Pancreas (tissue), 10 donors: Measurements from ENCODE around the gene BFSP1. TPM values are rescaled to one million over a fixed set of nuclear protein-coding genes. Genes with fewer than 3 reads are reported as not detected.

Experiments
- ATAC-seq, 4 donors: fragments of 200-7000 bp; cut with Tn5 transposase; one replicate each; pipeline versions ENCODE4 v1.8.0 to v1.9.1; 2020; ENCODE audit warnings: mild to moderate bottlenecking in 4 of 4, moderate library complexity in 4 of 4
- DNase-seq, 6 donors: peaks; one replicate each; pipeline ENCODE4 v3.0.0-alpha.2; 2020
- FAIRE-seq: peaks from 2 replicates; lab custom pipeline; 2012; peaks lifted over from hg19 to GRCh38; lab: Jason Lieb, UNC
- H3K27ac ChIP-seq, 4 donors: fragments of 200-600 bp; sonication (generic); 1 replicate in 3 of 4; 2 replicates in 1 of 4; pipeline versions ENCODE4 v1.5.0 to v1.8.0; 2020
- H3K27me3 ChIP-seq, 4 donors: fragments of 200-600 bp; one replicate each; pipeline ENCODE4 v1.8.0; 2021
- H3K36me3 ChIP-seq, 3 donors: fragments of 200-600 bp; sonication (generic) in 1 of 3; one replicate each; pipeline versions ENCODE4 v1.5.0 to v1.8.0; 2020 to 2021
- H3K4me1 ChIP-seq, 3 donors: fragments of 200-600 bp; one replicate each; pipeline ENCODE4 v1.8.0; 2021
- H3K4me3 ChIP-seq, 4 donors: fragments of 200-600 bp; sonication (generic) in 2 of 4; one replicate each; pipeline versions ENCODE4 v1.5.0 to v1.8.0; 2020 to 2021
- H3K9me3 ChIP-seq, 4 donors: fragments of 200-600 bp; one replicate each; pipeline ENCODE4 v1.8.0; 2021
- CTCF ChIP-seq, 4 donors: fragments of 200-600 bp; sonication (generic) in 3 of 4; IDR thresholded peaks; one replicate each; pipeline versions ENCODE4 v1.5.0 to v1.8.0; 2021; ENCODE audit warnings: antibody characterized with exemption in 4 of 4
- WGBS, 2 donors: extraction: QIAGEN DNeasy Blood & Tissue Kit; methylation state at CpG; one replicate each; pipeline ENCODE4 v1.1.7; 2013; 5-methylcytosine and 5-hydroxymethylcytosine counted together
- intact Hi-C, 3 donors: fragments of 100-400 bp; cut with DNase I; formaldehyde crosslinking; loops; one replicate each; pipeline versions ENCODE4 v1.11.1 to v1.14.2; 2022
- polyA plus RNA-seq, 2 donors: library from polyadenylated mRNA; stranded (reverse); fragments of 200-250 nt; gene quantifications; one replicate each; pipeline ENCODE4 v1.2.3, GENCODE V29; 2013
- total RNA-seq, 6 donors: library from RNA; stranded (reverse); fragmentation: NEBNext Ultra II Directional in 4 of 6; extraction: Animal tissue kit (Norgen Biotek cat#: 25700) in 4 of 6; gene quantifications; one replicate each; pipeline versions ENCODE4 v1.2.1 to v1.2.4, GENCODE V29; 2021 to 2023
- donor health status: healthy with polysubstance abuse.
- donor health status: DM: no; HTN: no; CAD: no; lungs with moderate emphysema.
- donor health status: DM: no; HTN: no; CAD: no.
- donor health status: control.
- donor health status: control.
- donor health status: Bipolar disorder and iron deficiency.
- donor health status: DM: yes; HTN: yes; CAD: no.
- donor health status: DM: no; HTN: no; CAD: no.
- donor health status: DM: no; HTN: no; CAD: no.
- donor health status: DM: yes; HTN: yes; CAD: no.

The BFSP1 gene
- total and polyA plus RNA-seq, 8 donors = 0.81 to 2.0 (median 1.4) TPM

GRCh38 chr20:17513939-17514338 is 17.2 kb downstream of the BFSP1 start:
- Histone ChIP-seq H3K9me3 (no peaks in the 10 kb centered on the region), H3K4me1 (peaks cover 0 to 5% (median 0%) of the 10 kb centered on the region in 3 donors), H3K27me3 (no peaks in the 10 kb centered on the region), H3K4me3 (no peak overlapping the region), H3K27ac (no peak overlapping the region), H3K36me3 (no peaks in the 10 kb centered on the region)
- ATAC-seq (no peak), FAIRE-seq (no peak), DNase-seq (no peak)
- WGBS, 2 donors = 96 to 97% methylated on average over 2 of the region's 2 CpGs
- intact Hi-C loops = no loop called here
- TF ChIP-seq CTCF (IDR thresholded peaks at IDR 0.05) = no peak

- ATAC-seq = no peak
- 82 to 92% methylated on average over 6 of the region's 6 CpGs for WGBS, 2 donors
Observed at GRCh38 chr20:17511401-17511800, 19.8 kb downstream of the BFSP1 start.

GRCh38 chr20:17510548-17510947 is 20.6 kb downstream of the BFSP1 start:
- Histone ChIP-seq H3K36me3 (no peaks in the 10 kb centered on the region), H3K9me3 (no peaks in the 10 kb centered on the region), H3K27ac (no peak overlapping the region), H3K27me3 (no peaks in the 10 kb centered on the region), H3K4me1 (peaks cover 0 to 5% (median 0%) of the 10 kb centered on the region in 3 donors), H3K4me3 (no peak overlapping the region)
- TF ChIP-seq CTCF (IDR thresholded peaks at IDR 0.05) = no peak
- FAIRE-seq (no peak), DNase-seq (no peak), ATAC-seq (no peak)
- intact Hi-C loops = no loop called here
- 57 to 75% methylated on average over 4 of the region's 4 CpGs for WGBS, 2 donors

More at GRCh38 chr20:17511401-17511800, 19.8 kb downstream of the BFSP1 start:
- Histone ChIP-seq H3K9me3 (no peaks in the 10 kb centered on the region), H3K27me3 (no peaks in the 10 kb centered on the region), H3K36me3 (no peaks in the 10 kb centered on the region), H3K4me3 (no peak overlapping the region), H3K27ac (no peak overlapping the region), H3K4me1 (peaks cover 0 to 5% (median 0%) of the 10 kb centered on the region in 3 donors)
- intact Hi-C loops = no loop called here
- DNase-seq = no peak
- no peak for TF ChIP-seq CTCF (IDR thresholded peaks at IDR 0.05)
- no peak for FAIRE-seq

GRCh38 chr20:17508756-17509155 is 22.4 kb downstream of the BFSP1 start:
- H3K36me3 ChIP-seq = no peaks in the 10 kb centered on the region
- ATAC-seq (no peak), DNase-seq (peak in 1 of 6 donors; percentile 40), FAIRE-seq (no peak)
- no peaks in the 10 kb centered on the region for H3K27me3 ChIP-seq
- TF ChIP-seq CTCF (IDR thresholded peaks at IDR 0.05) = no peak
- intact Hi-C loops = loop anchor here in 2 of 3 donors (5.0 to 10.0 kb wide), 3 partner anchors 489 to 776 kb away; partner anchors contain the start of gene ZNF133 (in 1 of the 2)
- no peak overlapping the region for H3K27ac ChIP-seq
- WGBS, 2 donors = 93 to 96% methylated on average over 18 of the region's 18 CpGs
- no peaks in the 10 kb centered on the region for H3K9me3 ChIP-seq
- H3K4me3 ChIP-seq = no peak overlapping the region
- H3K4me1 ChIP-seq = no peaks in the 10 kb centered on the region

- Histone ChIP-seq H3K27me3 (no peaks in the 10 kb centered on the region), H3K27ac (no peak overlapping the region), H3K9me3 (no peaks in the 10 kb centered on the region), H3K4me1 (no peaks in the 10 kb centered on the region), H3K36me3 (no peaks in the 10 kb centered on the region), H3K4me3 (no peak overlapping the region)
- WGBS, 2 donors = 84% methylated on average over 5 of the region's 5 CpGs
- ATAC-seq = no peak
- DNase-seq = no peak
- TF ChIP-seq CTCF (IDR thresholded peaks at IDR 0.05) = no peak
- intact Hi-C loops = loop anchor here in 2 of 3 donors (5.0 to 10.0 kb wide), 3 partner anchors 490 to 777 kb away; partner anchors contain the start of gene ZNF133 (in 1 of the 2)
- FAIRE-seq = no peak
Observed at GRCh38 chr20:17507531-17507930, 23.6 kb downstream of the BFSP1 start.
